Measurements from ENCODE around the gene SH3GLB1.
A peak's percentile ranks its signal among the peaks of the same experiment; 100 is the strongest.

The SH3GLB1 gene

DNA sequence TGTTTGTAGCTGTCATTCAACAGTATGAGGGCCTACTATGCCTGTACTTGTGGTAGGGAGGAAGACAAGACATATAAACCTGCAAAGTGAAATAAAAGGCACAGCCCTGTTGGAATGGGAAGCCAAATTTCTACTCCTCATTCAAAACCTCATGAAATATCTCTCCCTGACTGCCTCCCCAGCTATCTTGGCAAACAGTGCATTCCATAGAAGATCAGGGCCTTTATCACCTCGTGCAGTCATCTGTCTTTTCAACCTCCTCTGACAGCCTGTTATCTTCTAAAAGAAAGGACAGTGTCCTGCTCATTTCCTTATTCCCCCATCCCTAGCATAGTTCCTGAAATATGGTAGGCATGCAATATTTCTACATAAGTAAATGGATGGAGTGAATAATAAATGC, 71.0 kb downstream of the SH3GLB1 start:
- ChIA-PET CTCF (no interaction called here), POLR2A (ENCODE audit: low non-redundant PET) (no interaction called here)
- H3K27ac ChIP-seq: no peak overlapping the region
- no peak for TF ChIP-seq CTCF (conservative IDR thresholded peaks at IDR 0.05; ENCODE audit: low read depth)
- DNase-seq (ENCODE audit: low spot score): no peak

DNA sequence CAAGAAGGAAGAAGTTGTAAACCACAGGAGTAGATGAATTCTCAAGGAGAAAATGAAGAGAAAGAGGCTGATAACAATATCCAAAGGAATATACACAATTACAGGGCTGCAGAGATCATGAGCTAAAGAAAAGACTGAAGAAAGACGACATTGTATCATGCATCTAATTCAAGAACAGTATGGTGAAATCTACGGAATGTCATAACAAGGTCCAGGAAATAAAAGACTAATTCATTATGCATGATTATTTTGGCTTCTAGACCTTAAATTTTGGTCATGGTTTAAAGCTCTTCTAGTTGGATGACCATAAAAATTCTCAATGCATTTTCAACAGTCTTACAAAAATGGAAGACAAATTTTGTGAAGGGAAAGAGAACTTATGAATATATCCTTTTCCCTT, 71.7 kb downstream of the SH3GLB1 start:
- CTCF ChIA-PET: no interaction called here
- no peak overlapping the region for H3K27ac ChIP-seq

GRCh38 chr1:86778569-86779239, 74.3 kb downstream of the SH3GLB1 start:
- POLR2A ChIA-PET (ENCODE audit: low non-redundant PET): no interaction called here
- CTCF ChIA-PET: interaction anchor here (0.7 kb wide), 1 partner anchor 174 kb away, joined by 3 read pairs; no protein-coding TSS in a partner anchor
- no peak for DNase-seq (ENCODE audit: low spot score)
- TF ChIP-seq CTCF (conservative IDR thresholded peaks at IDR 0.05; ENCODE audit: low read depth): no peak
- peak overlapping the region; percentile 83 for H3K27ac ChIP-seq

More for the DNA sequence above, 71.7 kb downstream of the SH3GLB1 start:
- POLR2A ChIA-PET (ENCODE audit: low non-redundant PET): interaction anchor here (0.7 kb wide), 1 partner anchor 18 kb away, joined by 3 read pairs; no protein-coding TSS in a partner anchor
- no peak for DNase-seq (ENCODE audit: low spot score)
- TF ChIP-seq CTCF (conservative IDR thresholded peaks at IDR 0.05; ENCODE audit: low read depth): no peak

DNA sequence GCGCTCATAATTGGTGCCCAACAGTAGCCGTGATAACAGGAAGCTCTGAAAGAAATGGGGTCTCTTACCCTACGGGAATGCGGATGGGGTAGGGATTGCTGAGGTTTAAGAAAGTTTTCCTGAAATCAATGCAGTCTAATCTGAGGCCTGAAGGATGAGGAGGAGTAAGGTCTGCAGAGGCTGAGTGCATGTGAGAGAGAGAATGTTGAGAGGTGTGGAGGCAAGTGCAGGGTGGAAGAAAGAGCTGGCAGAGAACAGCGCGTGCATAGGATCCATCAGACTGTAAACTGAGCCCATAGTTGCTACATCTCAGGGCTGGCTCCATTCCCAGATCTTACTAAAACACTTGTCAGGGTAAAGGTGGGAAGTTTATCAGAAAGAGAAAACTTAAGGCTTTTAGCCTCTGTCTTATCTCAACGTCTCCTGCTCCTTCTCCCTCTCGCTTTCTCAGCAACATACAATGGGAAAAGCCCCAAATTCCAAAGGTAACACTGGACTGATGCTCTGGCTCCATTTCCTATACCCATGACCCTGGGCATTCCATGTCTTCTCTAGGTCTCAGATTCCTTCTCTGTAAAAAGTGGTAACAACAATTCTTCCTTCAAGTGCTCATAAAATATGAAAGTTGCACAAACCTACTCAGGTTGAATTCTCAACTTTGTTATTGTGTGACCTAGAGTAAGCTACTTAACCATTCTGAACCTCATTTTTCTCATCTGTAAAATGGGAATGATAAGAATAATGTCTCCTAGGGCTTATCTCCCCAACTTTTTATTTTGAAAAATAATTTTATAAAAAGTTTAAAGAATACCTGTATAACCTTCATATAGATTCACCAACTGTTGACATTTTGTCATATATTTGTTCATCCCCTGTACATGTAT, 75.2 kb downstream of the SH3GLB1 start:
- peak overlapping the region; percentile 35; the same call in 1 of the 2 replicates for H3K27ac ChIP-seq
- CTCF ChIA-PET: no interaction called here
- no peak for TF ChIP-seq CTCF (conservative IDR thresholded peaks at IDR 0.05; ENCODE audit: low read depth)
- POLR2A ChIA-PET (ENCODE audit: low non-redundant PET): no interaction called here
- DNase-seq (ENCODE audit: low spot score): peak; percentile 58

- CTCF ChIA-PET: interaction anchor here (0.7 kb wide), 1 partner anchor 1943 kb away, joined by 3 read pairs; no protein-coding TSS in a partner anchor
- no peak overlapping the region for H3K27ac ChIP-seq
- POLR2A ChIA-PET (ENCODE audit: low non-redundant PET): no interaction called here
- DNase-seq (ENCODE audit: low spot score): no peak
- no peak for TF ChIP-seq CTCF (conservative IDR thresholded peaks at IDR 0.05; ENCODE audit: low read depth)
These were observed 78.1 kb downstream of the SH3GLB1 start for GRCh38 chr1:86782482-86782881.

DNA sequence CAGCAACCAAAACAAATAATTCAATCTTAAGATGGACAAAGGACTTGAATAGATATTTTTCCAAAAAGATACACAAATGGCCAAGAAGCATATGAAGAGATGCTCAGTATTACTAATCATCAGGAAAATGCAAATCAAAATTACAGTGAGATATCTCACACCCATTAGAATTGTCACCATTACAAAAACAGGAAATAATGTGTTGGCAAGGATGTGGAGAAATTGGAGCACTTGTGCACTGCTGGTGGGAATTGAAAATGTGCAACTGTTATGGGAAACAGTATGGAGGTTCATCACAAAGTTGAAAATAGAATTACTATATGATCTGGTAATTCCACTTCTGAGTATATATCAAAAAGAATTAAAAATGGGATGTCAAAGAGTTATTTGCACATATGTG, 83.2 kb downstream of the SH3GLB1 start:
- ChIA-PET CTCF (interaction anchor here (0.6 kb wide), 1 partner anchor 14 kb away, joined by 3 read pairs; no protein-coding TSS in a partner anchor), POLR2A (ENCODE audit: low non-redundant PET) (no interaction called here)
- no peak overlapping the region for H3K27ac ChIP-seq
- DNase-seq (ENCODE audit: low spot score): no peak
- no peak for TF ChIP-seq CTCF (conservative IDR thresholded peaks at IDR 0.05; ENCODE audit: low read depth)

Measured in RWPE1 (cell line).